Choroid plexus epithelial cell (primary cell): ENCODE measurements around the gene ANKUB1.

Experiments
- DNase-seq: peaks from one replicate; pipeline ENCODE4 v3.0.0-alpha.2; 2010; ENCODE audit warnings: low read depth
- H3K4me3 ChIP-seq: 2 replicates; pipeline ENCODE4 v1.5.1; 2011; ENCODE audit warnings: low read depth, mild to moderate bottlenecking, control low read depth, low read length, moderate library complexity
- CTCF ChIP-seq: conservative IDR thresholded peaks from 2 replicates; pipeline ENCODE4 v1.5.1; 2011; ENCODE audit warnings: low read depth, mild to moderate bottlenecking, control low read depth, inconsistent platforms, low read length, moderate library complexity

Gene ANKUB1

GRCh38 chr3:149732234-149732633, 60.1 kb downstream of the ANKUB1 start:
- H3K4me3 ChIP-seq: no peak overlapping the region
- no peak for TF ChIP-seq CTCF
- no peak for DNase-seq

GRCh38 chr3:149727656-149728055, 64.7 kb downstream of the ANKUB1 start:
- DNase-seq: no peak

GRCh38 chr3:149726716-149727407, 65.5 kb downstream of the ANKUB1 start:
- TF ChIP-seq CTCF: no peak
- no peak for DNase-seq
- H3K4me3 ChIP-seq: no peak overlapping the region

More at GRCh38 chr3:149727656-149728055, 64.7 kb downstream of the ANKUB1 start:
- no peak for TF ChIP-seq CTCF
- no peak overlapping the region for H3K4me3 ChIP-seq

- H3K4me3 ChIP-seq: no peak overlapping the region
- no peak for TF ChIP-seq CTCF
- no peak for DNase-seq
These were observed 68.6 kb downstream of the ANKUB1 start for GRCh38 chr3:149723781-149724180.

- DNase-seq: no peak
- TF ChIP-seq CTCF: no peak
- no peak overlapping the region for H3K4me3 ChIP-seq
These were observed 71.4 kb downstream of the ANKUB1 start for GRCh38 chr3:149720918-149721317.

- peak; percentile 75 for TF ChIP-seq CTCF
- peak; percentile 92 for DNase-seq
- H3K4me3 ChIP-seq: no peak overlapping the region
These were observed 74.8 kb downstream of the ANKUB1 start for GRCh38 chr3:149717391-149718056.

GRCh38 chr3:149716984-149717383, 75.4 kb downstream of the ANKUB1 start:
- DNase-seq: no peak
- H3K4me3 ChIP-seq: no peak overlapping the region
- no peak for TF ChIP-seq CTCF
